Measurements from ENCODE around the gene FOLR3.

- TF ChIP-seq CTCF (IDR thresholded peaks at IDR 0.05) (no peak), POLR2A (IDR thresholded peaks at IDR 0.05) (no peak)
Observed at GRCh38 chr11:72132646-72133045, 2.9 kb upstream of the FOLR3 start.

Measured in thyroid gland (tissue), 4 donors.